ENCODE results near the gene FNDC1. TPM values are rescaled to one million over a fixed set of nuclear protein-coding genes. Genes with fewer than 3 reads are reported as not detected.

The FNDC1 gene
- total RNA-seq, 2 experiments from 2014 or later = not detected

GRCh38 chr6:159132664-159133063 lies 36.5 kb upstream of the FNDC1 start:
- ATAC-seq = no peak
- CTCF ChIA-PET = interaction anchor here (1.0 to 8.3 kb wide), 6 partner anchors 9 to 127 kb away, joined by 3 to 196 read pairs (median 42); no protein-coding TSS in a partner anchor
- DNase-seq = no peak
- no peak overlapping the region for H3K4me3 Mint-ChIP-seq
- peaks cover 6% of the 10 kb centered on the region for H3K27me3 Mint-ChIP-seq (ENCODE audit: low read depth)
- H3K4me1 Mint-ChIP-seq (ENCODE audit: low read depth) = peaks cover 5% of the 10 kb centered on the region
- POLR2A ChIA-PET = no interaction called here
- H3K27ac Mint-ChIP-seq = no peak overlapping the region
- H3K9me3 Mint-ChIP-seq (ENCODE audit: insufficient read depth) = no peaks in the 10 kb centered on the region
- H3K36me3 Mint-ChIP-seq (ENCODE audit: low read depth) = no peaks in the 10 kb centered on the region

- H3K4me1 Mint-ChIP-seq (ENCODE audit: low read depth) = peaks cover 5% of the 10 kb centered on the region
- POLR2A ChIA-PET = interaction anchor here (0.6 kb wide), 1 partner anchor 126 kb away, joined by 6 read pairs; no protein-coding TSS in a partner anchor
- no peaks in the 10 kb centered on the region for H3K36me3 Mint-ChIP-seq (ENCODE audit: low read depth)
- no peak overlapping the region for H3K4me3 Mint-ChIP-seq
- DNase-seq (peak; percentile 82), ATAC-seq (peak; percentile 87)
- no peak overlapping the region for H3K27ac Mint-ChIP-seq
- CTCF ChIA-PET = interaction anchor here (0.6 to 8.3 kb wide), 56 partner anchors 9 to 920 kb away, joined by 3 to 196 read pairs (median 5); partner anchors contain the start of genes EZR, RSPH3 and TAGAP
- H3K27me3 Mint-ChIP-seq (ENCODE audit: low read depth) = peaks cover 18% of the 10 kb centered on the region
- H3K9me3 Mint-ChIP-seq (ENCODE audit: insufficient read depth) = no peaks in the 10 kb centered on the region
These were observed 34.4 kb upstream of the FNDC1 start for GRCh38 chr6:159134701-159135364.

- H3K27ac Mint-ChIP-seq = no peak overlapping the region
- H3K36me3 Mint-ChIP-seq (ENCODE audit: low read depth) = no peaks in the 10 kb centered on the region
- DNase-seq (no peak), ATAC-seq (no peak)
- ChIA-PET CTCF (interaction anchor here (1.6 to 8.3 kb wide), 3 partner anchors 26 to 127 kb away, joined by 8 to 196 read pairs (median 170); no protein-coding TSS in a partner anchor), POLR2A (no interaction called here)
- no peaks in the 10 kb centered on the region for H3K9me3 Mint-ChIP-seq (ENCODE audit: insufficient read depth)
- peaks cover 5% of the 10 kb centered on the region for H3K4me1 Mint-ChIP-seq (ENCODE audit: low read depth)
- H3K4me3 Mint-ChIP-seq = no peak overlapping the region
- H3K27me3 Mint-ChIP-seq (ENCODE audit: low read depth) = peaks cover 22% of the 10 kb centered on the region
These were observed 31.5 kb upstream of the FNDC1 start for GRCh38 chr6:159137676-159138075.

GRCh38 chr6:159142531-159142930 lies 26.7 kb upstream of the FNDC1 start:
- DNase-seq (no peak), ATAC-seq (no peak)
- CTCF ChIA-PET = interaction anchor here (1.2 to 2.3 kb wide), 2 partner anchors 8 to 134 kb away, joined by 5 to 7 read pairs; no protein-coding TSS in a partner anchor
- no peaks in the 10 kb centered on the region for H3K9me3 Mint-ChIP-seq (ENCODE audit: insufficient read depth)
- H3K4me1 Mint-ChIP-seq (ENCODE audit: low read depth) = no peaks in the 10 kb centered on the region
- POLR2A ChIA-PET = no interaction called here
- H3K27me3 Mint-ChIP-seq (ENCODE audit: low read depth) = peaks cover 31% of the 10 kb centered on the region
- H3K36me3 Mint-ChIP-seq (ENCODE audit: low read depth) = no peaks in the 10 kb centered on the region
- H3K27ac Mint-ChIP-seq = no peak overlapping the region
- no peak overlapping the region for H3K4me3 Mint-ChIP-seq

DNA sequence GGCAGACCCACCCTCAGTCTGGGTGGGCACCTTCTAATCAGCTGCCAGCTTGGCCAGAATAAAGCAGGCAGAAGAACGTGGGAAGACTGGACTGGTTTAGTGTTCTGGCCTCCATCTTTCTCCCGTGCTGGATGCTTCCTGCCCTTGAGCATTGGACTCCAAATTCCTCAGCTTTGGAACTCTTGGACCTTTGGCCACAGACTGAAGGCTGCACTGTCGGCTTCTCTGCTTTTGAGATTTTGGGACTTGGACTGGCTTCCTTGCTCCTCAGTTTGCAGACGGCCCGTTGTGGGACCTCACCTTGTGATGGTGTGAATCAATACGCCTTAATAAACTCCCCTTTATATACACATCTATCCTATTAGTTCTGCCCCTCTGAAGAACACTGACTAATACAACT lies 20.6 kb upstream of the FNDC1 start:
- Mint-ChIP-seq H3K4me1 (ENCODE audit: low read depth) (peaks cover 5% of the 10 kb centered on the region), H3K4me3 (no peak overlapping the region), H3K27me3 (ENCODE audit: low read depth) (peaks cover 25% of the 10 kb centered on the region), H3K36me3 (ENCODE audit: low read depth) (no peaks in the 10 kb centered on the region), H3K9me3 (ENCODE audit: insufficient read depth) (no peaks in the 10 kb centered on the region), H3K27ac (no peak overlapping the region)
- ChIA-PET POLR2A (no interaction called here), CTCF (interaction anchor here (2.4 to 5.6 kb wide), 2 partner anchors 13 to 140 kb away, joined by 6 to 31 read pairs; no protein-coding TSS in a partner anchor)
- ATAC-seq = no peak
- no peak for DNase-seq

- no peak for DNase-seq
- ChIA-PET POLR2A (no interaction called here), CTCF (interaction anchor here (0.6 to 5.6 kb wide), 2 partner anchors 14 to 346 kb away, joined by 3 to 31 read pairs; no protein-coding TSS in a partner anchor)
- peaks cover 25% of the 10 kb centered on the region for H3K27me3 Mint-ChIP-seq (ENCODE audit: low read depth)
- H3K4me3 Mint-ChIP-seq = no peak overlapping the region
- H3K36me3 Mint-ChIP-seq (ENCODE audit: low read depth) = no peaks in the 10 kb centered on the region
- H3K4me1 Mint-ChIP-seq (ENCODE audit: low read depth) = peaks cover 5% of the 10 kb centered on the region
- H3K9me3 Mint-ChIP-seq (ENCODE audit: insufficient read depth) = no peaks in the 10 kb centered on the region
- H3K27ac Mint-ChIP-seq = no peak overlapping the region
- no peak for ATAC-seq
These were observed 19.6 kb upstream of the FNDC1 start for GRCh38 chr6:159149641-159150040.

DNA sequence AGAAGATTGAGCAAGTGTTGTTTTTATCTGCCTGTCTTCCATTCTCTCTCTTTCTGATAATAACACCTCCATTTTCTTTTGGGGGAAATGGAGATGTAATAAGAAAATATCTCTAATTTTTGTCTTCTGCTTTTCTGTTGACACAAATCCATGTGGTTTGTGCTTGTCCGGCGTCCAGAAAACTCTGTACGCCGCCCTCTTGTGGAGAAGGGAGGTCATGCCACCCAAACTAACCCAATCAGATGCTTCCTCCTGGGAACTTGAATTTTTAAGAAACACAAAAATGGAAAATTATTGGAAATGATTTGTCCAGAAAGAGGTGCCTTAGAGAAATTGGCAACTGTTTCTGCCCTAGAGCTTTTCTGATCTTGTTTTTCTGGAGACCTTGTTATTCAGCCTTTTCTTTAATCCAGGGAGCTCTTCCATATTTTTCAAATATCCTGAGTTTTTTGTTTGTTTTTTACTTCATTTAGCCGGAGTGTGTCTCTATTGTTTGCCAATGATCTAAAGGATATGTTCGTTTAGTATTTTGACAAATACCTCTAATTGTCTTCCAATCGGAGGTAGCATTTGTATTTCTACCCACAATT lies 17.8 kb upstream of the FNDC1 start:
- H3K27me3 Mint-ChIP-seq (ENCODE audit: low read depth) = peaks cover 23% of the 10 kb centered on the region
- peaks cover 5% of the 10 kb centered on the region for H3K4me1 Mint-ChIP-seq (ENCODE audit: low read depth)
- no peaks in the 10 kb centered on the region for H3K36me3 Mint-ChIP-seq (ENCODE audit: low read depth)
- no peak overlapping the region for H3K4me3 Mint-ChIP-seq
- H3K9me3 Mint-ChIP-seq (ENCODE audit: insufficient read depth) = peaks cover 8% of the 10 kb centered on the region
- no peak for ATAC-seq
- ChIA-PET CTCF (interaction anchor here (0.6 to 1.3 kb wide), 9 partner anchors 9 to 937 kb away, joined by 3 to 7 read pairs (median 3); partner anchors contain the start of gene RSPH3), POLR2A (no interaction called here)
- H3K27ac Mint-ChIP-seq = no peak overlapping the region
- DNase-seq = peak; percentile 46

DNA sequence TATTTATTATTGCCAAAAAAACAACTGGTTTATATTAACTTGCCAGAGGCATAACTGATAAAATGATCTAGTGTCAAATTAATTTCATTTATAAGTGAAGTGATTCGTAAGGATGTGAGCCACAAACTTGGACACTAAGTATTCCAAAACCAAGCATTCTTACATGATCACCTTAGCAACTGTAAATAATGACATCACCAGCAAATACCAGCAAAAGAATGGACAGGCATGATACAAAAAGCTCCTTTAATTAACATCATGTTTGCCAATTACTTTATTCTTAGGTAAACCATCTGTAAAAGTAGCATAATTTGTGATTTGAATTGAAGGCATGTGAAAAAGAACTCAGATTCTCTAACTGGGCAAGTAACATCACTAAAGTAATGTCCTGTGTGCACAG lies 17.2 kb upstream of the FNDC1 start:
- no peak for ATAC-seq
- Mint-ChIP-seq H3K27me3 (ENCODE audit: low read depth) (peaks cover 21% of the 10 kb centered on the region), H3K27ac (no peak overlapping the region), H3K4me3 (no peak overlapping the region), H3K4me1 (ENCODE audit: low read depth) (peaks cover 5% of the 10 kb centered on the region), H3K36me3 (ENCODE audit: low read depth) (peaks cover under 1% of the 10 kb centered on the region), H3K9me3 (ENCODE audit: insufficient read depth) (peaks cover 8% of the 10 kb centered on the region)
- ChIA-PET CTCF (interaction anchor here (0.6 to 1.3 kb wide), 9 partner anchors 8 to 938 kb away, joined by 3 to 7 read pairs (median 3); partner anchors contain the start of gene RSPH3), POLR2A (no interaction called here)
- no peak for DNase-seq

DNA sequence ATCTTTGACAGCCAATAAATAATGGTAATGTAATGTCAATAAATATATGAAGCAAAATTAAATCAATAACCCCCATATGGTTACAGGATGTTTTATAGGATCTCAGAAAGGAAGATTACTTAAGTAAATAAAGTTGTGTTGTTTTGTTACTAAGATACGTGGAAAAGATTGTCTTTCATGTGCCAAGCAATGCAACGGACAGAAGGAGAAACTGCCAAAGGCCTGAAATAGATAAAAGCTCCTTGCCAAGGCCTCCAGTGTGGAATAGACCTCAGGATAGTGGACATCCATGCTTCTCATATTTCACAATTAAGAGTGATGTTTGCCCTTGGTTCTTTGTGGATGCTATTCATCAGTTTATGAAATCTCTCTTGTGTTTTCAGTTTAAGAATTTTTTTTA lies 16.4 kb upstream of the FNDC1 start:
- ATAC-seq (no peak), DNase-seq (no peak)
- Mint-ChIP-seq H3K4me3 (no peak overlapping the region), H3K27ac (no peak overlapping the region), H3K4me1 (ENCODE audit: low read depth) (peaks cover 5% of the 10 kb centered on the region), H3K9me3 (ENCODE audit: insufficient read depth) (peaks cover 8% of the 10 kb centered on the region), H3K36me3 (ENCODE audit: low read depth) (peaks cover 2% of the 10 kb centered on the region), H3K27me3 (ENCODE audit: low read depth) (peaks cover 26% of the 10 kb centered on the region)
- POLR2A ChIA-PET = no interaction called here
- CTCF ChIA-PET = interaction anchor here (1.0 kb wide), 1 partner anchor 144 kb away, joined by 3 read pairs; no protein-coding TSS in a partner anchor

DNA sequence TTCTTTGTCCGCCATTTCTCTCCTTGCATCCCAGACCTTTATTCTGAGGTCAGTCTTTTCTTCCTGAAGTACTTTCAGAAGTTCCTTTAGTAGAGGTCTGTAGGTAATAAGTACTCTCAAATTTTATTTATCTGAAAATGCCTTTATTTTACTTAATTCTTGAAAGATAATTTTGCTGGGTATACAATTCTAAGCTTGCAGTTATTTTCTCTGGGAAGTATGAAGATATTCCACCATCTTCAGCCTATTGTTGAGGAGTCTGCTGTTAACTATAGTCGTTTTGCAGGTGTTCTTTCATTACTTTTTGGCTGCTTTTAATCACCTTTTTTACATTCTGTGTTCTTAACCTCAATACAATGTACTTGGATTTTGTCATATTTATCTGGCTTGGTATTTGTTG lies 13.5 kb upstream of the FNDC1 start:
- peaks cover 8% of the 10 kb centered on the region for H3K9me3 Mint-ChIP-seq (ENCODE audit: insufficient read depth)
- peaks cover 2% of the 10 kb centered on the region for H3K36me3 Mint-ChIP-seq (ENCODE audit: low read depth)
- DNase-seq = no peak
- peaks cover 5% of the 10 kb centered on the region for H3K4me1 Mint-ChIP-seq (ENCODE audit: low read depth)
- no peak for ATAC-seq
- ChIA-PET CTCF (no interaction called here), POLR2A (no interaction called here)
- H3K27me3 Mint-ChIP-seq (ENCODE audit: low read depth) = peaks cover 20% of the 10 kb centered on the region
- H3K4me3 Mint-ChIP-seq = no peak overlapping the region
- no peak overlapping the region for H3K27ac Mint-ChIP-seq

- H3K36me3 Mint-ChIP-seq (ENCODE audit: low read depth) = peaks cover 2% of the 10 kb centered on the region
- POLR2A ChIA-PET = no interaction called here
These were observed 13.1 kb upstream of the FNDC1 start for GRCh38 chr6:159156089-159156488.

DNA sequence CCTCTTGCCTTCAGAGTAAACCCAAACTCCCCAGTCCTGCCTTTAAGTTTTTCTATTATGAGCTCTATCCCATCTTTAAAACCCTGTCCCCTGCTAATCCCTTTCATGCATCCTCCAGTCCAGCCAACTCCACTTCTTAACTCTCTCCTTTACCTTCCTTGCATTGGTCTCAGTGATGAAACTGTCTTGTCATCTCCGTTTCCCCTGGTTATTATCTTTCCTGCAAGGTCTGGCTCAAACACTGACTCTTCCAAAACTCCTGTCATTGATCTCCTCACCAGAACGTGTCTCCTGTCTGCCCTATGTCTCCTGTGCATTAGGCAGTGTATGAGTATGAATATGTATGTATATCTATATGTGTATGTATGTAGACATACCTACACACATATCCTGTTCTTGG lies 11.8 kb upstream of the FNDC1 start:
- ATAC-seq (no peak), DNase-seq (no peak)
- POLR2A ChIA-PET = no interaction called here
- Mint-ChIP-seq H3K4me3 (no peak overlapping the region), H3K4me1 (ENCODE audit: low read depth) (no peaks in the 10 kb centered on the region), H3K9me3 (ENCODE audit: insufficient read depth) (peaks cover 8% of the 10 kb centered on the region), H3K27me3 (ENCODE audit: low read depth) (peaks cover 21% of the 10 kb centered on the region), H3K36me3 (ENCODE audit: low read depth) (peaks cover 2% of the 10 kb centered on the region), H3K27ac (no peak overlapping the region)
- CTCF ChIA-PET = interaction anchor here (0.9 kb wide), 1 partner anchor 16 kb away, joined by 4 read pairs; no protein-coding TSS in a partner anchor

More at GRCh38 chr6:159156089-159156488, 13.1 kb upstream of the FNDC1 start:
- DNase-seq (no peak), ATAC-seq (no peak)
- H3K9me3 Mint-ChIP-seq (ENCODE audit: insufficient read depth) = peaks cover 8% of the 10 kb centered on the region
- H3K4me3 Mint-ChIP-seq = no peak overlapping the region
- peaks cover 5% of the 10 kb centered on the region for H3K4me1 Mint-ChIP-seq (ENCODE audit: low read depth)
- peaks cover 20% of the 10 kb centered on the region for H3K27me3 Mint-ChIP-seq (ENCODE audit: low read depth)
- CTCF ChIA-PET = no interaction called here
- H3K27ac Mint-ChIP-seq = no peak overlapping the region
